Globus pallidus (tissue), 1 donor: ENCODE results near the gene FGR.
"Not testable (repeated sequence)": the region's sequence is repeated elsewhere in the genome, so short reads cannot be mapped to it uniquely, and the experiment has no call there.

Experiments used
- DNase-seq: peaks from one replicate; pipeline ENCODE4 v3.0.0-alpha.2; 2015; ENCODE audit warnings: low spot score

FGR gene

DNA sequence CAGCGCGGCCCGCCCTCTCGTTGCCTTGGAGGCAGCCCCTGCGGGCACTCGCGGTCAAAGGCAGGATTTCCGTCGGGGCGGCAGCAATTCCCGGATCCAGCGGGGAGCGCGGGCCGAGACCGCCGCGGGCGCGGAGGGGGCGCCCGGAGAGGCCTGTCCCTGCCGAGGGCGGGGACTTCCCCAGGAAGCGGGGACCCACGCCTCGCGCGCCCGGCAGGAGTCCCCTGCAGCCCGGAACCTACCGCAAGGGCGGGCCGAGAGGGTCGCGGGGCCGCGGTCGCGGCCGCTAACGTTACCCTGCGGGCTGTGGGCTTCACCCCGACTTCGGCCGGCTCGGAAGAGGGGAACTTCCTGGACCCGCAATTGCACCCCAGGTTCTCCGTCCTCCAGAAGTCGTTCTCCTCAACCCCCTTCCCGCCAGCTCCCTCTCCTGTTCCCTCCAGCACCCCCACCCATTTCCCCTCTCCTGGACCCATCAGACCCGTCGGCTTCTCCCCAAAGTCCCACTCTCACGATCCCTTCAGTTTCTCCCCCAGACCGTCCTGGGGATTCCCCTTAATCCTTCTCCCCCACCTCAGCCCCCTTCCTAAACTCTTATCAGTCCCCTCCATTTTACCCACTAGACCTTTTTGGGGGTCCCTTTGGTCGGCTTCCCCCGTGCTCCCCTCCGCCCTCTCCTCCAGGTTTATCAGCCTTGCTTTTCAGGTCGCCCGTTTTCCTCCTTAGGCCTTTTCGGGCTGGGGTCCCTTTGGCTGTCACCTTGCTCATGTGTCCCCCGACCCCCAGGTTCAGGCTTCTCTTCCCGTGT, 604 bp downstream of the FGR start:
- DNase-seq = no peak

DNA sequence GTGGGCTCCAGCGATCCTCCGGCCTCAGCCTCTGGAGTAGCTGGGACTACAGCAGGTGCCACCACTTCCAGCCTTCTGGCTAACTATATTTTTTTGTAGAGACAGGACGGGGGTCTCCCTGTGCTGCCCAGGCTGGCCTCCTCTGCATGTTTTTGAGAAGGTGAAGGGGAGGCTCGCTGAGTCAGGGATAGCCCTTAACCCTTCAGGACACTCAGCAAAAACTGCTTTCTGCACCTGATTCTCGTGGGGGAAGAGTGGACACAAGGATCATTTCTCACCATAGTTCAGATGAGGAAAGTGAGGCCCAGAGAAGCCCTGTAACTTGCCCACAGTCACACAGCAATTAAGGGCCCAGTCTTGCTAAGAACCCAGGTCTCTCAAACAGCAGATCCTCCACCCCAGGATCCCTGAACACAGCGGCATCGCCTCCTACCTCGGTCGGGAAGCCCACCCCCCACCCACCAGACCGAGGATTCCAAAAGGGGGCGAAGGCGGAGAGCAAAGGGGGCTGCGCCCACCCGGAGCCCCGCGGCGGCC, 1.3 kb downstream of the FGR start:
- DNase-seq = no peak

- DNase-seq = no peak
Measured at GRCh38 chr1:27633298-27633610, 1.7 kb downstream of the FGR start.

DNA sequence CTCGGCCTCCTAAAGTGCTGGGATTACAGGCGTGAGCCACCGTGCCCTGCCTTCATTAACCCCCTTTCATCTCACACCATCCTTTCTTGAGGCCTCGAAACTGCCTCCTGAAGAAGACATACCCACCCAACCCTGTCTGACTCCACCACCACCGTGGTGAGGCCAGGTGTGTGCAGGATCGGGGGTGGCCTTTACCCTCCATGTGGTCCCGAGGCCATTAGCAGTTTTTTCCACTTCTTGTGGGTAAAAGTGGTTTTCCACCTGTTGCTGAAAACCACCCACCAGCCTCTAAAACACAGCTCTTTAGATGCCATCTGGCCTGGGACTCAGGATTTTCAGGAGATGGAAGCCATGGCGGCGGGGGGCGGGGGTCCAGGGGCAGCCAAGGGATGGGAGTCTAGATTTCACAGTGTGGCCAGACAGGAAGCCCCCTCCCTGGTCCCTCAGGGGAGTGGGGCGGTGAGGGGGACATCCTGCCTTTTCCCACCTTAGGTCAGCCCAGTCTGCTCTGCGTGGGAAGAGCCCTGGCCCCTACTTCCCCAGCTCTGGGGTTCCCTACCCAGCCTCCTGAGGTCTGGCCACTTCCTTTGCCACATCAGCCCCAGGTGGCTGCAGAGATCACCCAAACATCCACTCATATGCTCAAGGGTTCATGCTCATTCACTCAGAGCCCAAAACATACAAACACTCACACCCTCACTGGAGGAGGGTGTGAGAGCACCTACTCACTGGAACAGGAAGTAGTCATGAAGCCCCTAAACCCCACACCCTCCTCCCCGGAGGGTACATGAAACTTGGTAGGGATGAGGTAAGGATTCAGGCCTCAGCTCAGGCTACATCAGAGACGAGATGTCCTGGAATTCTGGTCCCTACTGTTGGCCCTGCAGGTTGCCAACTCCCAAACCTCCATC, 2.3 kb downstream of the FGR start:
- no peak for DNase-seq

DNA sequence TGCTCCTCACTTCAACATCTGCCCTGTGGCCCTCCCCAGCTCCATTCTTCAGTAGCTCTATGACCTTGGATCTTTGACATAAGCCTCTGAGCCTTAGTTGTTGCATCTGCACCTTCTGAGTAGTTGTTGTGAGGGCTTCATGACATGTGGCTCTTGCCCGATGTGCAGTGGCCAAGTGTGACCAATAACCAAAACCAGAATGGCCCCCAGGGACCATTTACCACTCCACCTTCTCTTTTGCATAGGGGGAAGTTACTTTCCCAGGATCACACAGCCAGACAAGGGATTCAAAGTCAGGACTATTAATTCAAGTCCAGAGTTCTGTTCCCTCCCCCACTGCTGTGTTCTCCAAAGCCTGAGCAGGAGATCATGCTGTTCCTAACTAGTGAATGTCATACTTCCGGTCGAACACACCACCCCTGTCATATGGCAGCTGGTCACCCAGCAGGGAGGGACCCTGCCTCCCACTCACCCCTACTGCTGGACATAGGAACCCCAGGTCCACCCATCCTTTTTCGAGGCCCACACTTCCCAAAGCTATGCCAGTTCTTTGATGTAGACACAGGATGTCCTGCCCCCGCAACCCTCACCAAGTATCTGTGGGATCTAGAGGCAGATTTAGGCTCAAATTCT, 4.0 kb downstream of the FGR start:
- no peak for DNase-seq

- no peak for DNase-seq
Measured at GRCh38 chr1:27628712-27629111, 6.3 kb downstream of the FGR start.

DNA sequence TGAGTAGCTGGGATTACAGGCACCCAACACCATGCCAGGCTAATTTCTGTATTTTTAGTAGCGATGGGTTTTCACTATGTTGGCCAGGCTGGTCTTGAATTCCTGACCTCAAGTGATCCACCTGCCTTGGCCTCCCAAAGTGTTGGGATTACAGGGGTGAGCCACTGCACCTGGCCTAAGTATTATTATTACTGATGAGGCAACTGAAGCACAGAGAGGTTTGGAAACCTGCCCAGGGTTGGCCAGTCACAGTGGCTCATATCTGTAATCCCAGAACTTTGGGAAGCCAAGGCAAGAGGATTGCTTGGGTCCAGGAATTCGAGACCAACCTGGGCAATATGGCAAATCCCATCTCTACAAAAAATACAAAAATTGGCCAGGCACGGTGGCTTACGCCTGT, 7.3 kb downstream of the FGR start:
- DNase-seq = not testable (repeated sequence)

DNA sequence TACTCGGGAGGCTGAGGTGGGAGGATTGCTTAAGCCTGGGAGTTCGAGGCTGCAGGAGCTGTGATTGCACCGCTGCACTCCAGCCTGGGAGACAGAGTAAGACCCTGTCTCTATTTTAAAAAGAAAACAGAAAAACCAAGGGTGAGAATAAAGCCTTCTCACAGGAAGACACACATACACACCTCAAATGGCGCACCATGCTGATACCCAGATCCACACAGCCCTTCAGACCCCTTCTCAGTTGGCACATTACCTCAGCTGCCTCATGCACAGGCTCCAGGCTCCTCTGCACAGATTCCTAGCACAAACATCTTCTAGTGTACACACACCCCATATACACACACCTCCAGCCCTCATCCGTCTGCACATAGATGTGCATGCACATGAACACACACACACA, 7.9 kb downstream of the FGR start:
- DNase-seq = no peak

DNA sequence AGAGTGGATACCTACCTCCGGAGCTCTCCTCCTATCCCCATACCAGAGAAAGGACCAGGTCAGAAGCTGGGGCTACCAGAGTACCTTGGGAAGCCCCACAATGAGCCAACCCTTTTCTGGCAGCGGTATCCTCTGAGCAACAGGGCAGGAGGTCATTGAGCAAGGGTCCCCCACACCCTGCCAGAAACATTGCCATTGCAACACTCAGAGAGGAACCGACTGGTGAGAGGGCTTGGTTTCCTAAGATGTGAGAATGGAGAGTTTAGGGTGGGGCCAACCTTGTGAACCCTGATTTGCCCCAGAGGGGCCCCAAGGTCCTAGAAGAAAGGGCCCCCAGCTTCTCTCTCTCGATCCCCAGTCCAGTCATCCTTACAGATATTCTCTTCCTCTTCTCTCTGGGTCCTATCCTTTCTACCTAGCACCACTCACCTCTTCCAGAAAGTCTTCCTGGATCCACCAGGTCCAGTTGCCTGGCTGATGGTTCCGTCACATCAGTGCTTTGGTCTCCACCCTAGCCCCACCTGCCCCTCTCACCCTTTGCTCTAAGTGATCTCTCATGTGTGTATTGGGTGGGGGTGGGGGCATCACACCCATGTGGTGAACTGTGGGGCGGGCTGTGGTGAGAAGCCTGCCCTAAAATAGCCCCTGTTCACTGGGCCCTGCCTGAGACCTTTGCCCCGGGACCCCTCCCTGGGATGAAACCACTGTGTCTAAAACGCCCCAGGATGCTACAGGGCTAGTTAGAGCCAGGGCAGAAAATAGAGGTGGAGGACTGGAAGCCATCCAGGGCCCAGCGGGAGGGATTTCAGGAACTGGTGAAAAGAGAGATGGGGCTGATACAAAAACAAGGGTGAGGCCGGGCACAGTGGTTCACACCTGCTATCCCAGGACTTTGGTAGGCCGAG, 8.7 kb downstream of the FGR start:
- no peak for DNase-seq

GRCh38 chr1:27624467-27625178, 10.4 kb downstream of the FGR start:
- DNase-seq = no peak

DNA sequence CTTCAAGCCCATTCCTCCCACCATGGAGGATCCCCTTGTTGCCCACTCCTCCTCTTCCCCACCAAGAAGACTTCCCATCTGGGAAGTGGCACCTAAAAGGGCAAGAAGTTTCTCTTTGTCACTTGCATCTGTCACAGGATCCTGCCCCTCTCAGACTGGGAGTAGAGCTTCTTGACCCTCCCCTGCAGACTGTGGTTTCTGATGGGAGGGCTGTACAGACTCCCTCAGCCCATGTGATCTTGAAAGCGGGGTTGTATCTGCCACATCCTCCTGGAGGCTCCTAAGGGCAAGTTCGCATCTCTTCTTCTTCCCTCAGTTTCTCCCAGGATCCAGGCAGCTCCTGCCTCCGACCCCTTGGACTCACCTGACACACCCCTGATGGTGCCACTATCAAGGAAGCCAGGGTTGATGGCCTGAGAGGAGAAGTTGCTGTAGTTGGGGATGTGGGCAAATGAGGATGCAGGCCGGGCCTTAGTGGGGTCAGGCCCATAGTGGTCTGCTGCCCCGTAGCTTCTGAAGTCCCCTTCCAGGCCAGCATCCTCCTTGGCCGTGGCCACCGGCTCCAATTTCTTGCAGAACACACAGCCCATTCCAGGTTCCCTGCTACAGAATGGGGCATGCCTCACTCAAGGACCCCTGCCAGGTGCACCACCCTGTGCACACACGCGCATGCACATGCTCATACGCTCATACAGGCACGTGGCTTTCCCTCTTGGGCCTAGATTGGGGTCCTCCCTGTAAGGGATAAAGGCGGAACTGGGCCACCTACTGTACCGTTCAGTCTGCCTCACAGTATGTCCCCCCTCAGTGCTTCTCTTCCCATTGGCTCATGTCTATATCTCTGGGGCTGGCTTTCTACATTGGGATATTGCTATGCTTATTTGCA, 11.4 kb downstream of the FGR start:
- DNase-seq = no peak

- no peak for DNase-seq
Measured at GRCh38 chr1:27622828-27623227, 12.2 kb downstream of the FGR start.

DNA sequence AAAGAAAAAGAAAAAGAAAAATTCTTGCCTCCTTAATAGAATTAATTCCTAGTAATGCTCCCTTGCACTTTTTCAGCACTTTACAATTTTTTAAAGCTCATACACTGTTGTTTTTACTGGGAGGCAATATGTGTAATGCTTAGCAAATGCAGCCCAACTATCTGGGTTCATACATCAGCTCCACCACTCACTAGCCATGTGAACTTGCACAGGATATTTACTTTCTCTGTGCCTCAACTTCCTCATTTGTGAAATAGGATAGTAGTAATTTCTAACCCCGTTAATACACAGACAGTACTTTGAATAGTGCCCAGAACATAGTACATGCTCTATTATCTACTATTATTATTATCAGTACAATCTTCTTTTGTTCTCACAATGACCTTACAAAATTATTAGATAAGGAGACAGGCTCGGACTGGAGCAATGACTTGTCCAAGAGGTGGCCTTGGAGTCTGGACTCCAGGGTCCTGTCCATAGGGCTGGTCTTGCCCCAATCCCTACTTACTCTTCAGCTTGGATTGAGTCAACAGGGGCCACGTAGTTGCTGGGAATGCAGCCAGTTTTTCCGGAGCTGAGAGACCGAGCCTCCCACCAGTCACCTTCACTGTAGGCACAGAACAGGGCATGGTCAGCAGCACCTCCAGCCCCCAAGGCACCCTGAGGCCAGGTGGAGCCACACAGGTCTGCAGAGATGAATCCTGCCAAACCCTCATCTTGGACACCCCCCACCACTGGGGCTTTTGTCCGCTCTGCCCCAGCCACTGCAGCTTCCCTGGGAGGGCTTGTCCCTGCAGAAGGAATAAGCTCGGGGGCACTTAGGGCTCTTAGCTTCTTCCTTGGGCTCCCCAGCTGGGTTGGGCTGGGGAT, 13.7 kb downstream of the FGR start:
- no peak for DNase-seq

- DNase-seq = not testable (repeated sequence)
Measured at GRCh38 chr1:27619782-27620438, 15.1 kb downstream of the FGR start.

- no peak for DNase-seq
Measured at GRCh38 chr1:27618341-27619082, 16.5 kb downstream of the FGR start.

- no peak for DNase-seq
Measured at GRCh38 chr1:27617420-27617819, 17.6 kb downstream of the FGR start.

GRCh38 chr1:27616441-27616840, 18.5 kb downstream of the FGR start:
- DNase-seq = no peak
